OCI-LY1 (cell line): Measurements from ENCODE around the gene EBF4.

Source experiments
- H2AFZ ChIP-seq: fragments of 200-600 bp; sonication (generic), shearing (Covaris generic); 2 replicates; pipeline ENCODE4 v1.6.0; 2014; ENCODE audit warnings: antibody characterized with exemption, mild to moderate bottlenecking, low read length
- H3F3A ChIP-seq: fragments of 200-600 bp; sonication (generic), shearing (Covaris generic); 2 replicates; pipeline ENCODE4 v1.6.0; 2014; ENCODE audit warnings: mild to moderate bottlenecking, antibody characterized with exemption, low read length, moderate library complexity; ENCODE audit not compliant: insufficient read depth
- H3K27ac ChIP-seq: fragments of 200-600 bp; sonication (generic); 2 replicates; pipeline ENCODE4 v1.5.1; 2014; ENCODE audit warnings: low read length, mixed run types, mild to moderate bottlenecking, low read depth; ENCODE audit not compliant: poor library complexity, severe bottlenecking
- H3K27me3 ChIP-seq: fragments of 200-600 bp; sonication (generic); 2 replicates; pipeline ENCODE4 v1.6.0; 2014; ENCODE audit warnings: antibody characterized with exemption, mild to moderate bottlenecking, low read length, moderate library complexity; ENCODE audit not compliant: insufficient read depth
- H3K36me3 ChIP-seq: fragments of 200-600 bp; sonication (generic); 2 replicates; pipeline ENCODE4 v1.6.1; 2014; ENCODE audit warnings: mild to moderate bottlenecking, antibody characterized with exemption, low read length, moderate library complexity, mixed read lengths; ENCODE audit not compliant: insufficient read depth
- H3K4me1 ChIP-seq: fragments of 200-600 bp; sonication (generic); 2 replicates; pipeline ENCODE4 v1.5.1; 2014; ENCODE audit warnings: mild to moderate bottlenecking, low read length, moderate library complexity; ENCODE audit not compliant: insufficient read depth, severe bottlenecking
- H3K4me2 ChIP-seq: fragments of 200-600 bp; sonication (generic), shearing (Covaris generic); 2 replicates; pipeline ENCODE4 v1.6.1; 2014; ENCODE audit warnings: low read length
- H3K4me3 ChIP-seq: fragments of 200-600 bp; sonication (generic); 2 replicates; pipeline ENCODE4 v1.5.1; 2014; ENCODE audit warnings: low read length, low read depth, mild to moderate bottlenecking, mixed read lengths; ENCODE audit not compliant: poor library complexity, severe bottlenecking
- H3K79me2 ChIP-seq: fragments of 200-600 bp; shearing (Covaris generic); 2 replicates; pipeline ENCODE4 v1.6.1; 2016; ENCODE audit warnings: mixed run types, low read length, mixed read lengths; ENCODE audit not compliant: insufficient read depth
- H3K9ac ChIP-seq: fragments of 200-600 bp; sonication (generic), shearing (Covaris generic); 2 replicates; pipeline ENCODE4 v1.6.1; 2014; ENCODE audit warnings: mild to moderate bottlenecking, low read length, mixed read lengths
- H3K9me2 ChIP-seq: fragments of 200-600 bp; sonication (generic), shearing (Covaris generic); 2 replicates; pipeline ENCODE4 v1.6.1; 2014; ENCODE audit warnings: low read depth, mild to moderate bottlenecking, low read length, mixed read lengths
- H3K9me3 ChIP-seq: fragments of 200-600 bp; shearing (Covaris generic); 2 replicates; pipeline ENCODE4 v1.6.1; 2014; ENCODE audit warnings: low read length, mixed read lengths
- H4K20me1 ChIP-seq: fragments of 200-600 bp; sonication (generic), shearing (Covaris generic); 2 replicates; pipeline ENCODE4 v1.6.0; 2016; ENCODE audit warnings: mild to moderate bottlenecking, low read length; ENCODE audit not compliant: insufficient read depth
- CTCF ChIP-seq: fragments of 200-600 bp; sonication (generic), shearing (Covaris generic); IDR thresholded peaks from 2 replicates; pipeline ENCODE4 v1.5.1; 2017; ENCODE audit warnings: mild to moderate bottlenecking, antibody characterized with exemption, low read length, moderate library complexity, mixed read lengths
- EZH2 ChIP-seq: fragments of 200-600 bp; sonication (generic), shearing (Covaris generic); IDR thresholded peaks from 2 replicates; pipeline ENCODE4 v1.8.0; 2017; ENCODE audit warnings: borderline replicate concordance, mixed run types, mild to moderate bottlenecking, antibody characterized with exemption, low read length, moderate library complexity, mixed read lengths

The EBF4 gene

GRCh38 chr20:2760952-2761305 is 68.3 kb downstream of the EBF4 start:
- no peaks in the 10 kb centered on the region for H3K4me1 ChIP-seq
- no peaks in the 10 kb centered on the region for H3F3A ChIP-seq
- H3K79me2 ChIP-seq, result no peaks in the 10 kb centered on the region
- H2AFZ ChIP-seq, result no peak overlapping the region
- 0 out of 2 replicates have a peak, but pooled peaks cover 2% of the 10 kb centered on the region for H3K27me3 ChIP-seq
- no peaks in the 10 kb centered on the region for H3K9me2 ChIP-seq
- H4K20me1 ChIP-seq, result no peaks in the 10 kb centered on the region
- TF ChIP-seq EZH2, result no peak
- no peak for TF ChIP-seq CTCF
- no peak overlapping the region for H3K4me2 ChIP-seq
- H3K4me3 ChIP-seq, result no peak overlapping the region
- no peak overlapping the region for H3K27ac ChIP-seq
- no peaks in the 10 kb centered on the region for H3K9me3 ChIP-seq
- H3K9ac ChIP-seq, result no peak overlapping the region
- H3K36me3 ChIP-seq, result no peaks in the 10 kb centered on the region

GRCh38 chr20:2761885-2762284 is 69.3 kb downstream of the EBF4 start:
- Histone ChIP-seq H3F3A (no peaks in the 10 kb centered on the region), H4K20me1 (no peaks in the 10 kb centered on the region), H3K9me3 (no peaks in the 10 kb centered on the region), H3K4me1 (no peaks in the 10 kb centered on the region), H3K79me2 (no peaks in the 10 kb centered on the region), H3K4me3 (no peak overlapping the region), H3K9ac (no peak overlapping the region), H3K9me2 (no peaks in the 10 kb centered on the region), H3K36me3 (no peaks in the 10 kb centered on the region), H3K4me2 (no peak overlapping the region), H2AFZ (no peak overlapping the region), H3K27ac (no peak overlapping the region), H3K27me3 (no peaks in the 10 kb centered on the region)
- TF ChIP-seq EZH2 (no peak), CTCF (no peak)

- Histone ChIP-seq H3K9me2 (no peaks in the 10 kb centered on the region), H3K79me2 (no peaks in the 10 kb centered on the region), H2AFZ (no peak overlapping the region), H3K4me3 (no peak overlapping the region), H3K9me3 (no peaks in the 10 kb centered on the region), H3K4me2 (no peak overlapping the region), H3F3A (no peaks in the 10 kb centered on the region), H3K27ac (no peak overlapping the region), H3K9ac (no peak overlapping the region), H3K4me1 (no peaks in the 10 kb centered on the region), H4K20me1 (no peaks in the 10 kb centered on the region), H3K36me3 (no peaks in the 10 kb centered on the region), H3K27me3 (no peaks in the 10 kb centered on the region)
- no peak for TF ChIP-seq EZH2
- no peak for TF ChIP-seq CTCF
Observed at GRCh38 chr20:2762578-2763131, 70.1 kb downstream of the EBF4 start.
